ENCODE results near the gene UXT. TPM values are rescaled to one million over a fixed set of nuclear protein-coding genes. Genes with fewer than 3 reads are reported as not detected.

Gene UXT
- total and polyA plus RNA-seq, 9 of the 15 experiments (the other 6 are each of a cell fraction or from before 2014, with no cell fraction given) = 141 to 300 (median 204) TPM

GRCh38 chrX:47664737-47665136, 5.8 kb upstream of the UXT start (continued):
- no peak for TF ChIP-seq NEUROD1 (IDR thresholded peaks at IDR 0.05; ENCODE audit: borderline replicate concordance, low read depth, low read length, partially characterized antibody)
- no peak for TF ChIP-seq GTF3C2 (IDR thresholded peaks at IDR 0.05; ENCODE audit: borderline replicate concordance, extremely low read depth, insufficient read length)
- no peak for TF ChIP-seq ZBTB2 (IDR thresholded peaks at IDR 0.05)
- TF ChIP-seq SOX6 (IDR thresholded peaks at IDR 0.05) = peak; percentile 19; the same call in 1 of the 2 replicates
- peak; percentile 61; the same call in 1 of the 2 replicates for TF ChIP-seq DPF2 (IDR thresholded peaks at IDR 0.05)
- TF ChIP-seq, protein P1, sequence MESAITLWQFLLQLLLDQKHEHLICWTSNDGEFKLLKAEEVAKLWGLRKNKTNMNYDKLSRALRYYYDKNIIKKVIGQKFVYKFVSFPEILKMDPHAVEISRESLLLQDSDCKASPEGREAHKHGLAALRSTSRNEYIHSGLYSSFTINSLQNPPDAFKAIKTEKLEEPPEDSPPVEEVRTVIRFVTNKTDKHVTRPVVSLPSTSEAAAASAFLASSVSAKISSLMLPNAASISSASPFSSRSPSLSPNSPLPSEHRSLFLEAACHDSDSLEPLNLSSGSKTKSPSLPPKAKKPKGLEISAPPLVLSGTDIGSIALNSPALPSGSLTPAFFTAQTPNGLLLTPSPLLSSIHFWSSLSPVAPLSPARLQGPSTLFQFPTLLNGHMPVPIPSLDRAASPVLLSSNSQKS (CRISPR knock-in tag; IDR thresholded peaks at IDR 0.05) = no peak
- TF ChIP-seq, protein P2, sequence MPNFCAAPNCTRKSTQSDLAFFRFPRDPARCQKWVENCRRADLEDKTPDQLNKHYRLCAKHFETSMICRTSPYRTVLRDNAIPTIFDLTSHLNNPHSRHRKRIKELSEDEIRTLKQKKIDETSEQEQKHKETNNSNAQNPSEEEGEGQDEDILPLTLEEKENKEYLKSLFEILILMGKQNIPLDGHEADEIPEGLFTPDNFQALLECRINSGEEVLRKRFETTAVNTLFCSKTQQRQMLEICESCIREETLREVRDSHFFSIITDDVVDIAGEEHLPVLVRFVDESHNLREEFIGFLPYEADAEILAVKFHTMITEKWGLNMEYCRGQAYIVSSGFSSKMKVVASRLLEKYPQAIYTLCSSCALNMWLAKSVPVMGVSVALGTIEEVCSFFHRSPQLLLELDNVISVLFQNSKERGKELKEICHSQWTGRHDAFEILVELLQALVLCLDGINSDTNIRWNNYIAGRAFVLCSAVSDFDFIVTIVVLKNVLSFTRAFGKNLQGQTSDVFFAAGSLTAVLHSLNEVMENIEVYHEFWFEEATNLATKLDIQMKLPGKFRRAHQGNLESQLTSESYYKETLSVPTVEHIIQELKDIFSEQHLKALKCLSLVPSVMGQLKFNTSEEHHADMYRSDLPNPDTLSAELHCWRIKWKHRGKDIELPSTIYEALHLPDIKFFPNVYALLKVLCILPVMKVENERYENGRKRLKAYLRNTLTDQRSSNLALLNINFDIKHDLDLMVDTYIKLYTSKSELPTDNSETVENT (CRISPR knock-in tag; IDR thresholded peaks at IDR 0.05) = no peak
- TF ChIP-seq FOS (IDR thresholded peaks at IDR 0.05; ENCODE audit: extremely low read depth, insufficient read length) = no peak
- no peak for TF ChIP-seq MAZ (CRISPR knock-in tag; conservative IDR thresholded peaks at IDR 0.05 in 1 of 2, IDR thresholded peaks at IDR 0.05 in 1 of 2)
- no peak for TF ChIP-seq XRCC4 (IDR thresholded peaks at IDR 0.05; ENCODE audit: extremely low read depth, insufficient read depth, insufficient read length)
- no peak for TF ChIP-seq ZBTB17 (CRISPR knock-in tag; IDR thresholded peaks at IDR 0.05)
- TF ChIP-seq MAFF (IDR thresholded peaks at IDR 0.05; ENCODE audit: low read length) = peak; percentile 34; the same call in 1 of the 2 replicates
- peak; percentile 82 for TF ChIP-seq ZNF316 (IDR thresholded peaks at IDR 0.05)
- TF ChIP-seq E4F1 (CRISPR knock-in tag; IDR thresholded peaks at IDR 0.05; ENCODE audit: borderline replicate concordance) = no peak
- TF ChIP-seq ARID2 (IDR thresholded peaks at IDR 0.05) = no peak
- TF ChIP-seq JUN (IDR thresholded peaks at IDR 0.05; ENCODE audit: borderline replicate concordance, low read depth, low read length) = no peak
- no peak for TF ChIP-seq JUN (CRISPR knock-in tag; IDR thresholded peaks at IDR 0.05; ENCODE audit: borderline replicate concordance)
- TF ChIP-seq HIVEP1 (CRISPR knock-in tag; IDR thresholded peaks at IDR 0.05) = no peak
